Motor neuron (in vitro differentiated cells): ENCODE data around the gene PLEKHA7. TPM values are rescaled to one million over a fixed set of nuclear protein-coding genes. Genes with fewer than 3 reads are reported as not detected.

Source experiments
- ATAC-seq, 8 experiments: fragments of 200-7000 bp; cut with Tn5 transposase; replicated peaks in 6 of 8; 2 replicates each; pipeline ENCODE4 v1.8.0; 2021; ENCODE audit warnings: mild to moderate bottlenecking in 8 of 8, moderate library complexity in 8 of 8
- H3K27ac ChIP-seq, 2 donors: fragments of 250-450 bp; sonication (Bioruptor Pico); 2 replicates each; pipeline ENCODE4 v1.9.0; 2021; ENCODE audit warnings: antibody characterized with exemption in 2 of 2, mild to moderate bottlenecking in 2 of 2, moderate library complexity in 1 of 2
- H3K4me1 ChIP-seq, 2 donors: fragments of 250-450 bp; sonication (Bioruptor Pico); replicated peaks in 1 of 2; 2 replicates each; pipeline ENCODE4 v1.6.1; 2021; ENCODE audit warnings: antibody characterized with exemption in 2 of 2, mild to moderate bottlenecking in 2 of 2, moderate library complexity in 1 of 2
- H3K4me3 ChIP-seq, 5 donors: fragments of 250-450 bp; sonication (Bioruptor Pico); 2 replicates each; pipeline ENCODE4 v1.9.0; 2021; ENCODE audit warnings: antibody characterized with exemption in 5 of 5, mild to moderate bottlenecking in 5 of 5, moderate library complexity in 4 of 5
- WGBS, 10 experiments: fragments of 450-650 bp; shearing (Covaris generic); methylation state at CpG; one replicate each; pipeline ENCODE4 v1.0.0; 2022; 5-methylcytosine and 5-hydroxymethylcytosine counted together
- in situ Hi-C, 9 experiments: fragments of 400-800 bp; cut with MboI; loops; one replicate each; pipeline ENCODE4 v1.15.0; 2021; ENCODE audit warnings: low sequenced_read_pairs in 9 of 9, low pct_unique_long_range_greater_than_20kb in 2 of 9; ENCODE audit not compliant: unreplicated experiment in 9 of 9
- total RNA-seq, 8 experiments: library from RNA; unstranded; fragments of 300-600 nt; gene quantifications; 2 replicates each; pipeline versions ENCODE4 v1.2.3 to v1.2.4, GENCODE V29; 2022

PLEKHA7 gene
- total RNA-seq, 8 experiments from 2014 or later: 1.0 to 14.3 (median 4.3) TPM

GRCh38 chr11:16759857-16760508, 254.2 kb downstream of the PLEKHA7 start:
- Histone ChIP-seq H3K27ac (no peak overlapping the region), H3K4me3 (no peak overlapping the region), H3K4me1 (no peaks in the 10 kb centered on the region)
- in situ Hi-C loops: no loop called here
- 66 to 100% (median 87%) methylated on average over 1 to 8 of the region's 8 CpGs for WGBS, 10 experiments
- ATAC-seq: no peak

DNA sequence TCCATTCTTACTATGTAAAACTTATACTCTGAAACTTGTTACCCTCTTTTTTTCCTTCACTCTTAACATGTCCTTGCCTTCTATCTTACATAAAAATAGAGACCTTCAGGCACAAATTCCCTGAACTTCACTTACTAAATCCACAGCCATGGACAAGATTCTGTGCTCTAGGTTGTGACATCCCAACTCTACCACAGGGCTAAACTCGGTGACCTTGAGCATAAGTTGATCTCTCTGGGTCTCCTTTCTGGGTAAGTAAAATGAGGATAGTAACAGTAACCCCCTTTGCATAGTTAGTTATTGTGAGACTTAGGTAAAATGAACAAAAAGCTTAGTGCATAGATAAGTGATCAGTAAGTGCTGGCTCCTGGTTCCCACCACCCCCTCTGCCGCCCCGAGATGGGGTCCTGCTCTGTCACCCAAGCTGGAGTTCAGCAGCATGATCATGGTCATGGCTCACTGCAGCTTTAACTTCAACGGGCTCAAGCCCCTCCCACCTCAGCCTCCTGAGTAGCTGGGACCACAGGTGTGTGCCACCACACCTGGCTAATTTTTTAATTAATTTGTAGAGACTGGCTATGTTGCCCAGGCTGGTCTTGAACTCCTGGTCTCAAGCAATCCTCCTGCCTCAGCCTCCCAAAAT, 255.7 kb downstream of the PLEKHA7 start:
- Histone ChIP-seq H3K4me3 (no peak overlapping the region), H3K27ac (no peak overlapping the region), H3K4me1 (no peaks in the 10 kb centered on the region)
- WGBS, 10 experiments: 92 to 100% (median 100%) methylated on average over 1 to 3 of the region's 4 CpGs; no CpG with 5 or more reads in 3 of the 10 experiments
- in situ Hi-C loops: no loop called here
- no peak for ATAC-seq

- in situ Hi-C loops: no loop called here
- no peak for ATAC-seq
- Histone ChIP-seq H3K4me3 (no peak overlapping the region), H3K27ac (no peak overlapping the region), H3K4me1 (no peaks in the 10 kb centered on the region)
- 33 to 57% (median 40%) methylated on average over 1 of the region's 1 CpG; no CpG with 5 or more reads in 5 of the 10 experiments for WGBS, 10 experiments
These were observed 263.8 kb downstream of the PLEKHA7 start for GRCh38 chr11:16750417-16750816.

GRCh38 chr11:16749666-16750065, 264.5 kb downstream of the PLEKHA7 start:
- WGBS, 10 experiments: 57 to 100% (median 96%) methylated on average over 1 to 2 of the region's 2 CpGs; no CpG with 5 or more reads in 2 of the 10 experiments
- ATAC-seq: no peak
- in situ Hi-C loops: no loop called here
- H3K27ac ChIP-seq: no peak overlapping the region
- H3K4me1 ChIP-seq: peaks cover 0 to 3% of the 10 kb centered on the region in 2 donors
- no peak overlapping the region for H3K4me3 ChIP-seq

DNA sequence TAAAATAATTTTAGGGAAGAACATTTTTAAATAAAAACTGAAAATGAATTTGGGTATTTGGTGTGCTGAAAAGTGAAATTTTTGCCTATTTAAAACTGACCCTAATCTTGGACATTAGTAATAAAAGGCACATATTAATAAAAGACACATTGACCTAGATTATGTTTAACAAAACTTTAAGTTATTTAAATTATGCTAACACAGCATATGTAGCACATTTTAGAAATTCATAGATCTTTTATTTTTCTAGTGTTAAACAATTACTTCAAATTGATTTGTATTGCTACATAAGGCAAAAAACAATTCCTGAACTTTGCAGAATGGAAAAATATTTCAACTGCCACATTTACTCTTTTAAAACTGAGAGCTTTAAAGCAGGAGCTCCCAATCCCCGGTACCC, 265.1 kb downstream of the PLEKHA7 start:
- no peak overlapping the region for H3K4me3 ChIP-seq
- 100% methylated on average over 1 of the region's 1 CpG; no CpG with 5 or more reads in 2 of the 10 experiments for WGBS, 10 experiments
- peaks cover 0 to 9% of the 10 kb centered on the region in 2 donors for H3K4me1 ChIP-seq
- no peak overlapping the region for H3K27ac ChIP-seq
- in situ Hi-C loops: no loop called here
- no peak for ATAC-seq

- Histone ChIP-seq H3K4me3 (no peak overlapping the region), H3K4me1 (peaks cover 0 to 30% of the 10 kb centered on the region in 2 donors), H3K27ac (no peak overlapping the region)
- 70 to 100% (median 89%) methylated on average over 2 of the region's 2 CpGs; no CpG with 5 or more reads in 2 of the 10 experiments for WGBS, 10 experiments
- no peak for ATAC-seq
- in situ Hi-C loops: no loop called here
These were observed 268.1 kb downstream of the PLEKHA7 start for GRCh38 chr11:16745950-16746605.

GRCh38 chr11:16744128-16744725, 270.0 kb downstream of the PLEKHA7 start:
- in situ Hi-C loops: no loop called here
- no peak overlapping the region for H3K27ac ChIP-seq
- no peak overlapping the region for H3K4me3 ChIP-seq
- no peak for ATAC-seq
- peaks cover 7 to 39% of the 10 kb centered on the region in 2 donors for H3K4me1 ChIP-seq
- WGBS, 10 experiments: 50 to 100% (median 78%) methylated on average over 1 to 5 of the region's 5 CpGs; no CpG with 5 or more reads in 1 of the 10 experiments

- Histone ChIP-seq H3K27ac (no peak overlapping the region), H3K4me3 (no peak overlapping the region), H3K4me1 (peaks cover 7 to 39% of the 10 kb centered on the region in 2 donors)
- no peak for ATAC-seq
- 72 to 100% (median 94%) methylated on average over 1 to 4 of the region's 4 CpGs for WGBS, 10 experiments
- in situ Hi-C loops: no loop called here
These were observed 270.7 kb downstream of the PLEKHA7 start for GRCh38 chr11:16743478-16743877.

DNA sequence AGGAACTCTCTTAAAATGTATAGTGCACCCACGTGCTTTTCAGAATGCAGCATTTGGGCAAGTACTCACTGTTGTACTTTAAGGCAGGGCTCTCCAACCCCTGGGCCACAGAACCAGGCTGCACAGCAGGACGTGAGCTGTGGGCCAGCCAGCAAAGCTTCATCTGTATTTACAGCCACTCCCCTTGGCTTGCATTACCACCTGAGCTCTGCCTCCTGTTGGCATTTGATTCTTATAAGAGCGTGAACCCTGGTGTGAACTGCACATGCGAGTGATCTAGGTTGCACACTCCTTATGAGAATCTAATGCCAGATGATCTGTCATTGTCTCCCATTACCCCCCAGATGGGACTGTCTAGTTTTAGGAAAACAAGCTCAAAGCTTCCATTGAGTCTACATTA, 272.7 kb downstream of the PLEKHA7 start:
- no peak for ATAC-seq
- in situ Hi-C loops: no loop called here
- H3K27ac ChIP-seq: no peak overlapping the region
- no peak overlapping the region for H3K4me3 ChIP-seq
- 40 to 100% (median 75%) methylated on average over 1 to 4 of the region's 4 CpGs; no CpG with 5 or more reads in 3 of the 10 experiments for WGBS, 10 experiments
- H3K4me1 ChIP-seq: peaks cover 7 to 42% of the 10 kb centered on the region in 2 donors

- Histone ChIP-seq H3K27ac (peak overlapping the region; percentile 96), H3K4me3 (peak overlapping the region; percentile 52 to 74 (median 65)), H3K4me1 (peaks cover 7 to 34% of the 10 kb centered on the region in 2 donors)
- in situ Hi-C loops: no loop called here
- ATAC-seq: no peak
- 0 to 8% (median 2%) methylated on average over 7 to 26 of the region's 32 CpGs; no CpG with 5 or more reads in 1 of the 10 experiments for WGBS, 10 experiments
These were observed 275.0 kb downstream of the PLEKHA7 start for GRCh38 chr11:16738947-16739815.

DNA sequence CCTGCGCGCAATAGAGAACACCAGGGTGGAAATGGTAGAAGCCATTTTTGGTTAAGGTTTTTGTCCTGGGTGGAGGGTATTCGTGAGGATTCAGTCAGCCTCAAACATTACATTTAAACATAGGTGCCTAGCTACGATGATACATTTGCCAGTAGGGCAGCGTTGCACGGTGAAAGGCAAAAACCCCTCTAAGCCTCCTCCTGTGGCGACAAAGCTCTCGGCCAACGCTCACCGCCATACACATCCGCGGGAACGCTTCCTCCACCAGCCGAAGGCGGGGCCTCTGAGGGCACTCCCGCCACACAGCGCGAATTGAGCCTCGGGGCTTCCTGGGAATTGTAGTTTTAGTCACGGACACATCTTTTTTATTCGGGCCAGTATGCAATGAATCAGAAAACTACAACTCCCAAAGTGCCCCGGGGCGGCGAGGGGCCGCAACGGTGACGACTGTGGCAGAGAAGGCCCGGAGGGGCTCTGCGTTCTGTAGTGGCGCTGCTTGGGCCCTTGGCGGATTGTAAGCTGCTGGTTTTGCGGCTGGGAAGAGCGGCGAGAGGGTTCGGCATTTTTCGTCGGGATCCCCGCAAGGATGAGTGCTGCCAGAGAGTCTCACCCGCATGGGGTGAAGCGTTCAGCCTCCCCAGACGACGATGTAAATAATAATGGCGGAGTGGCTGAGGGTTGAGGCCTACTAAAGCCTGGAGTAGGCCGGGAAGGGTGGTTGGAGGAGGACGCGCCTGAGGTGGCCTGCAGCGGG, 275.8 kb downstream of the PLEKHA7 start, which contains the start of gene C11orf58:
Gene C11orf58, plus strand, starts transcription at position 455 of the 754 bp plus-strand sequence. Its CDS starts 132 bp downstream, at position 587.
- peak within 1 kb of the TSS; percentile 96 for H3K27ac ChIP-seq
- peak within 1 kb of the TSS; percentile 52 to 74 (median 65) for H3K4me3 ChIP-seq
- WGBS, 10 experiments: 0 to 1% (median 0%) methylated on average over 2 to 19 of the region's 47 CpGs; no CpG with 5 or more reads in 2 of the 10 experiments
- in situ Hi-C loops: no loop called here
- peaks cover 7 to 26% of the 10 kb centered on the region in 2 donors for H3K4me1 ChIP-seq
- ATAC-seq: peak; percentile 90 to 98 (median 97)
